RKO (cell line): ENCODE measurements around the gene RNF215.
"Not testable (repeated sequence)": the region's sequence is repeated elsewhere in the genome, so short reads cannot be mapped to it uniquely, and the experiment has no call there.

Source experiments
- DNase-seq: peaks from one replicate; pipeline ENCODE4 v3.0.0-alpha.2; 2016; ENCODE audit warnings: low spot score

RNF215 gene

DNA sequence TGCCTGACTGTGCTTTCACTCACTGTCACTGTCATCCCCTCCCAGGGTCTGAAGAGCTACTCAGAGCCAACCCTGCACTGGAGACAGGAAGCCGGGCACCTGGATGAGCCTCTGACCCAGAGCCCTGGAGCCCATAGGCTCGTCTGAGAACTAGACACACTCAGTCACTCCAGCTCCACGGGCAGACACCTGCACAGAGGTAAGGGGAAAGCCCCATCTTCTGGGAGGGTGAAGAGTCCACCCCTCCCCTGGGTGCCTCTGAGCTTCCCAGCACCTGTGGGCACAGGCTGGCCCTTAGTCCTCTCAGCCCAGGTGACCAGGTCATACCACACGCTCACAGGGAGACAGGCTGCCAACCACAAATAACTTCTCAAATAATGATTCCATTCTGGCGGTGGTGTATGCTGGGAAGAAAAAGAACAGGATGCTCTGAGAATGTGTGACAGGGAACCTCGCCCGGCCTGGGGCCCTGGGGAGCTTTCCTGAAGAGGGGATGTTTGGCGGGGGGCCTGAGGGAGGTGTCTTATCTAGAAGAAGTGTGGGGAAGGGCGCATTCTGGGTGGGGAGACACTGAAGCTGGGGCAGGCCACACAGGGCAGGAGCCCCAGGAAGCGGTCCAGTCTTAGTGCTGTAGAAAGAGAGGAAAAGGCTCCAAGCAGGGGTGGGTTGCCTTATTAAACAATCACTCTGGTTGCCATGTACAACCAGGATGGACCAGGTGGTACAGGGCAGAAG, 25.1 kb downstream of the RNF215 start:
- DNase-seq: no peak

- DNase-seq: no peak
Observed at GRCh38 chr22:30358541-30358940, 28.7 kb downstream of the RNF215 start.

GRCh38 chr22:30357650-30358215, 29.5 kb downstream of the RNF215 start:
- DNase-seq: no peak

DNA sequence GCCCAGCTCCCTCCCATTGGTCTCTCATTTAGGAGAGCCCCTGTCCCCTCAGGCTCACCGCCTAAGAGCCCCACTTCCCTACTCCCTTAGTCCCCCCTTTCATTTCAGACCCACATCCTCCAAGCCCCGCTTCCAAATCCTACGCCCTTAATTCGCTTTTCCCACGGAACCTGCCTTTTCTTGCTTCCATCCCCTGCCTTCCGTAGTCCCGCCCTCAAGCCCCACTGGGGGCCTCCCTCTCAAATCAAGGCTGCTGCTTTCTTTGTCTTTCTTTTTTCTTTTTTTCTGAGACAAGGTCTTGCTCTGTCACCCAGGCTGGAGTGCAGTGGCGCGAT, 30.0 kb downstream of the RNF215 start:
- DNase-seq: no peak

GRCh38 chr22:30356449-30357235, 30.6 kb downstream of the RNF215 start, which contains the start of the genes CCDC157 and SF3A1:
Gene CCDC157, plus strand, starts transcription at chr22:30357007. Its CDS starts 8,994 bp downstream, at chr22:30366001.
Gene SF3A1, minus strand, starts transcription at chr22:30356894. Its CDS starts 102 bp downstream, at chr22:30356792.
- peak; percentile 93 for DNase-seq

DNA sequence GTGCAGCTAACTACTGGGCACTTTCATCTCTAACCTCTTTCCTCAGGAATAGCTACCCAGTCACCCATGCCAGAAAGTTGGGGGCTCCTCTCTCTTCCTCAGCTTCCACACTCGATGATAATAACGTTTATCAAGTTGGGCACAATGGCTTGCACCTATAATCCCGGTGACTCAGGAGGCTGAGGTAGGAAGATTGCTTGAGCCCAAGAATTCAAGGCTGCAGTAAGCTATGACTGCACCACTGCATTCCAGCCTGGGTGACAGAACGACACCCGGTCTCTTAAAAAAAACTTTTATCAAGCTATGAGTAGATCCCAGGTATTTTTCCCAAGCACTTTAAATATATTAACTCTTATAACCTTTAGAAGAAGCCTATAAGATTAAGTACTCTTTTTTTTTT, 32.6 kb downstream of the RNF215 start:
- no peak for DNase-seq

GRCh38 chr22:30351226-30351625, 36.0 kb downstream of the RNF215 start:
- no peak for DNase-seq

DNA sequence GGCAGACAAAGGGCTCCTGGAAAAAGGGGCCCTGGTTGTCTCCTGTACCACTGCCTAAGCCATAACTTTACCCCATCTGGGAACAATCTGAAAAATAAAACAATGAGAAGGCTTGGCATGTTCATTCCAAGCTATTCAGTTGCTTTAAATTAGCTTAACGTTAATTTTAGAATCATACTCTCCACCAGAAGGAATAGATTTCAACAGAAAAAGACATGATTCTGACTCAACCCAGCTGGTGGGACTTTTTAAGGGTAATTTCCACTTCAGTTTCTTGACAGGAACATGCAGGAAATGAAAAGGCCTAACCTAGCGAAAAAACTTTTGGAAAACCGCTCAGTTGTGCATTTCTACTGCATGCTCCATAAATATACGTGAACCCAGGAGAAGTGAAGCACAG, 38.4 kb downstream of the RNF215 start:
- no peak for DNase-seq

GRCh38 chr22:30348404-30348803, 38.8 kb downstream of the RNF215 start:
- DNase-seq: no peak

DNA sequence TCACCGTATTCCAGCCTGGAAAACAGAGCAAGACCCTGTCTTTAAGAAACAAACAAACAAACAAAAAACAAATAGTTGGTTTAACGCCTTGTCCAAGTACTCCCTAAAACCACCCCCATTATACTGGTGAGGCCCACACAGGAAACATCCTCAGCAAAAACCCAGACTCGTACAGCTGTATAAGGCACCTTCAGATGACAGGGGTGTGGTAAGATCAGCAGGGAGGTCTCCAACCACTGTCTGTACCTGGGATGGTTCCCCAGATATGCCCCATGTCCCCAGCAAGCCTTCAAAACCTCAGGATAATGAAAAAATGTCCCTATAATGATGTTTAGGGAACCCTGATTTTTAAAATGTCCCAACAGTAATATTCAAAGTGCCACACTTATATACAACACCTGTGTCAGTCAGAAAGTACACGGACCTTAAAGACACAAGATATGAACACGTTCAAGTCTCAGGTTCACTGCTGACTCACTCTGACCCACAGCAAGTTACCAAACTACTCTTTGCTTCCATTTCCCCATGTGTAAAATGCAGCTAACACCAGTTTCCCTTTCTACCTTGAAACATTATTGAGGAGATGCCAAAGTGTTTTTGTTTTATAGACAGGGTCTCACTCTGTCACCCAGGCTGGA, 39.8 kb downstream of the RNF215 start:
- DNase-seq: no peak

- no peak for DNase-seq
Observed at GRCh38 chr22:30344447-30345200, 42.6 kb downstream of the RNF215 start.

DNA sequence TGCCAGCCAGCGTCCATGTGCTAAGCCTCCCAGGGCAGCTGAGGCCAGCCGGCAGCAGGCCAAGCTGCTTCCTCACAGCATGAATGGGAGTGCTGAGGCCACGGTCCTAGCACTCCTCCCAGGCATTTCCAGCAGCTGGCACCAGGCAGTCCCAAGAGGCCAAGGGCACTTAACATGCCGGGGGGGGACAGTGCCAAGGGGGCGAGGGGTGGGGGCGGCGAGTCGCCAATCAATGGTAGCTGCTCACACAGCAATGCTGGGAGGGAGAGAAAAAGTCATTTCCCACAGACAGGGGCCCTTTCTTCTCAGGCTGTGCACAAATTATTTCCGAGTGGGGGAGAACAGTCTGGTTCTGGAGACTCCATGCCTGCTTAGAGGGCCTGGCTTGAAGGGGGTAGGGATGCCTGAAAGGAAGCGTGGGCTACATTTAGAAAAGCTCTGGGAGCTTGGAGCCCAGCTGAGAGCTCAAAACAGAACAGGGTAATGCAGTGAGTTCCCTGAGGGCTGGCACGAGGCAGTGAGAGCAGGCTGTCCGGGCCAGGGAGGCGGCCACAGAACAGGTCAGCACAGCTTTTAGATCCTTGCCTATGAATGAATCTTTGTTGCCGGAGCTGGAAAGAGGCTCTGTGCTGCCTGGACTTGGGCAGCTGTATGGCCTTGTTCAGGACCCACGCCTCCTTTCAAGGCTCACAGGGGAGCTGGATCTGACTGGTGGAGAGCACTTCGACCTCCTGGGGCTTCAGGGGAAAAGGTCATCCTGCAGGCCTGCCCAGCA, 46.1 kb downstream of the RNF215 start:
- DNase-seq: no peak

- DNase-seq: no peak
Observed at GRCh38 chr22:30338802-30339201, 48.4 kb downstream of the RNF215 start.

DNA sequence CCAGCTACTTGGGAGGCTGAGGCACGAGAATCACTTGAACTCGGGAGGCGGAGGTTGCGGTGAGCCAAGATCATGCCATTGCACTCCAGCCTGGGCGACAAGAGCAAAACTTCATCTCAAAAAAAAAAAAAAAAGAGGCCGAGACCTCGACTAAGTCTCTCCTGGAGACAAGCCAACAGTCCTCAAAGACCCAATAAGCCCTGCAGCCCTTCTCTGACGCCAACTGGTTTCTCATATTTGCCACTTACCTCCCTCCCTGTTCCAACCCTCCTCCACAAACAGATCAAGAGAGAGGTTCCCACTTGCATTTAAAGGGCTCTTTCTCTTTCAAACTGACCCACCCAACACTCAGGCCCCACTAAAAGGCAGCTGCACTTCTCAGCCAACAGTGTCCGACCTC, 48.9 kb downstream of the RNF215 start:
- DNase-seq: not testable (repeated sequence)

- DNase-seq: no peak
Observed at GRCh38 chr22:30337461-30337778, 49.8 kb downstream of the RNF215 start.

- no peak for DNase-seq
Observed at GRCh38 chr22:30336752-30337460, 50.3 kb downstream of the RNF215 start.

GRCh38 chr22:30335236-30335635, 52.0 kb downstream of the RNF215 start:
- DNase-seq: no peak

DNA sequence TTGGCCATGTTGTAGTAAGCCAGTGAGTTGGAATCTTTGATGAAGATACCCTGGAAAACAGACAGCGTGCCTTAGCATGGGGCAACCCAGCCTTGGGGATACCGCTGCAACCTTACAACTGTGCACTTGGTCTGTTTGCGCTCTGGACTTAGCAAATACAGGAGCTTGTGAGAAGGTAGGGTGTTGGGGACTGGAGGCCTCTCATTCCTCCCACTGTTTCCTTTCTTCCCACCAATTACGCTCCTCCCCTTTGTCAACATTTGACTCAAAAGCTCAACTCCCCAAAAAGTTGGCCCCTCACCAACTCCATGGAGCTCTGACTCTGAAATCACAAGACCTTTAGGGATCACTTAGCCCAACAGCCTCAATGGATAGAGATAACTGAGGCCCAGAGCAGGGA, 52.6 kb downstream of the RNF215 start:
- no peak for DNase-seq

- DNase-seq: no peak
Observed at GRCh38 chr22:30333707-30334087, 53.5 kb downstream of the RNF215 start.

DNA sequence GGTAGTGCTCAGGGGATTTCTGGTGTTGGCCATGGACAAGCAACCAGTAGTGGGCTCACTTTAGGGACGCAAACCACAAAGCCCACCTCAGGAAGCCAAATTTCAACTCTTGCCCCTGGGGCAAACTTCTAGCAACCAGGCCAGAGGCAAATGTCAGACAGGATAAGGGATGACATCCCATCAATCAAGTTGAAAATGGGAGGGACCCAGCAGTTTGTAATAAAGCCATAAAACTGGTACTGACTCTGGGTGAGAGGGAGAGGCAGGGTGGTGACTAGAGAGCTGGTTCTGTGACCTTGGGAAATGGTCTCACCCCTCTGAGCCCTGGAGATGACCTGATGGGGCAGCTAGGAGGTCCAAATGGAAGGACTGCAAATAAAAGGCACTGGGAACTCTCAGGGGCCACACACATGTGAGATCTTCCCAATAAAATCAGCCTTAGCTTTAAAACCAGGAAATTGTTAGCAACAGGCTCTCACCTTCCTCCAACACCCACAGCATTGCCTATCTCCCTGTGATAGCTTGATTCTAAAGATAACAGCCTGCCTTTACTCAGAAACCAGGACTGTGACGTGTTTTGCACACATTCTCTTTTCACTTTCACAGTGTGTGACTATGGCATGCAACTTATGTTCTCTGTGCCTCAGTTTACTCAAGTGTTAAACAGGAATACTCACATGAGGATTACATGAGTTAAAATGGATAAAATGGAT, 54.1 kb downstream of the RNF215 start:
- DNase-seq: no peak
